ENCODE measurements around the gene HRCT1.
"Not testable (repeated sequence)": the region's sequence is repeated elsewhere in the genome, so short reads cannot be mapped to it uniquely, and the experiment has no call there.

HRCT1 gene

GRCh38 chr9:35917261-35917660 lies 11.3 kb downstream of the HRCT1 start:
- DNase-seq, result no peak

GRCh38 chr9:35918780-35919179 lies 12.8 kb downstream of the HRCT1 start:
- no peak for DNase-seq

- no peak for DNase-seq
These were observed 13.4 kb downstream of the HRCT1 start for GRCh38 chr9:35919212-35920008.

- no peak for DNase-seq
These were observed 14.1 kb downstream of the HRCT1 start for GRCh38 chr9:35920051-35920620.

- DNase-seq, result no peak
These were observed 17.6 kb downstream of the HRCT1 start for GRCh38 chr9:35923598-35923926.

GRCh38 chr9:35923927-35924763 lies 18.1 kb downstream of the HRCT1 start:
- DNase-seq, result peak in 2 of 51 donors; percentile 23 to 53

- DNase-seq, result no peak
These were observed 22.8 kb downstream of the HRCT1 start for GRCh38 chr9:35928591-35929452.

- DNase-seq, result no peak
These were observed 23.4 kb downstream of the HRCT1 start for GRCh38 chr9:35929453-35929718.

- no peak for DNase-seq
These were observed 24.5 kb downstream of the HRCT1 start for GRCh38 chr9:35930521-35930920.

- no peak for DNase-seq
These were observed 25.0 kb downstream of the HRCT1 start for GRCh38 chr9:35930989-35931388.

- DNase-seq, result no peak
These were observed 26.7 kb downstream of the HRCT1 start for GRCh38 chr9:35932735-35933134.

- DNase-seq, result no peak
These were observed 27.6 kb downstream of the HRCT1 start for GRCh38 chr9:35933550-35934067.

- not testable (repeated sequence) for DNase-seq
These were observed 28.1 kb downstream of the HRCT1 start for GRCh38 chr9:35934069-35934468.

GRCh38 chr9:35935261-35935660 lies 29.3 kb downstream of the HRCT1 start:
- DNase-seq, result no peak

- no peak for DNase-seq
These were observed 29.9 kb downstream of the HRCT1 start for GRCh38 chr9:35935755-35936509.

- no peak for DNase-seq
These were observed 31.2 kb downstream of the HRCT1 start for GRCh38 chr9:35937227-35937626.

GRCh38 chr9:35938474-35939356 lies 32.7 kb downstream of the HRCT1 start:
- no peak for DNase-seq

GRCh38 chr9:35939679-35940250 lies 33.8 kb downstream of the HRCT1 start:
- no peak for DNase-seq
